Measurements from ENCODE around the gene SCFD2.

DNA sequence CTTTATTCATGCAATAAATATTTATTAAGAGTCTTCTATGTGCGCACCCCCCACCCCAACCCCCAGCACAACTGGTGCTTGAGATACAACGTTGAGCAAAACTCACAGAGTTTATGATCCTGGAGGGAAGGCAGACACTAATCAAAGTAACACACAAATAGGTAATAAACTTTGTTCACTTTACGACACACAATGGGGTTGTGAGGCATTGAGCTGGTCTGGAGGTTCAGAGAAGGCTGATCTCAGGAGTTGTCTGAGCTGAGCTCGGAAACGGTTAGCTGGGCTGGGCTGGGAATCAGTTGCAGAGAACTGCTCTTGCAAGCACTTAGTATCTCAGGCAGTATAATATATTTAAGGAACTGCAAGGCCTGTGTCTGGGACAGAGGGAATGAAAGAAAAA is 238.5 kb downstream of the SCFD2 start:
- TF ChIP-seq, protein P1, sequence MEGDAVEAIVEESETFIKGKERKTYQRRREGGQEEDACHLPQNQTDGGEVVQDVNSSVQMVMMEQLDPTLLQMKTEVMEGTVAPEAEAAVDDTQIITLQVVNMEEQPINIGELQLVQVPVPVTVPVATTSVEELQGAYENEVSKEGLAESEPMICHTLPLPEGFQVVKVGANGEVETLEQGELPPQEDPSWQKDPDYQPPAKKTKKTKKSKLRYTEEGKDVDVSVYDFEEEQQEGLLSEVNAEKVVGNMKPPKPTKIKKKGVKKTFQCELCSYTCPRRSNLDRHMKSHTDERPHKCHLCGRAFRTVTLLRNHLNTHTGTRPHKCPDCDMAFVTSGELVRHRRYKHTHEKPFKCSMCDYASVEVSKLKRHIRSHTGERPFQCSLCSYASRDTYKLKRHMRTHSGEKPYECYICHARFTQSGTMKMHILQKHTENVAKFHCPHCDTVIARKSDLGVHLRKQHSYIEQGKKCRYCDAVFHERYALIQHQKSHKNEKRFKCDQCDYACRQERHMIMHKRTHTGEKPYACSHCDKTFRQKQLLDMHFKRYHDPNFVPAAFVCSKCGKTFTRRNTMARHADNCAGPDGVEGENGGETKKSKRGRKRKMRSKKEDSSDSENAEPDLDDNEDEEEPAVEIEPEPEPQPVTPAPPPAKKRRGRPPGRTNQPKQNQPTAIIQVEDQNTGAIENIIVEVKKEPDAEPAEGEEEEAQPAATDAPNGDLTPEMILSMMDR (IDR thresholded peaks at IDR 0.05; ENCODE audit: low read length), result no peak
- TF ChIP-seq EZH2 (IDR thresholded peaks at IDR 0.05; ENCODE audit: borderline replicate concordance, low read length), result no peak
